Measurements from ENCODE around the gene FGF18. TPM values are rescaled to one million over a fixed set of nuclear protein-coding genes. Genes with fewer than 3 reads are reported as not detected.
A peak's percentile ranks its signal among the peaks of the same experiment; 100 is the strongest.

The FGF18 gene
- total RNA-seq, 1 experiment from 2014 or later = 1.7 TPM

DNA sequence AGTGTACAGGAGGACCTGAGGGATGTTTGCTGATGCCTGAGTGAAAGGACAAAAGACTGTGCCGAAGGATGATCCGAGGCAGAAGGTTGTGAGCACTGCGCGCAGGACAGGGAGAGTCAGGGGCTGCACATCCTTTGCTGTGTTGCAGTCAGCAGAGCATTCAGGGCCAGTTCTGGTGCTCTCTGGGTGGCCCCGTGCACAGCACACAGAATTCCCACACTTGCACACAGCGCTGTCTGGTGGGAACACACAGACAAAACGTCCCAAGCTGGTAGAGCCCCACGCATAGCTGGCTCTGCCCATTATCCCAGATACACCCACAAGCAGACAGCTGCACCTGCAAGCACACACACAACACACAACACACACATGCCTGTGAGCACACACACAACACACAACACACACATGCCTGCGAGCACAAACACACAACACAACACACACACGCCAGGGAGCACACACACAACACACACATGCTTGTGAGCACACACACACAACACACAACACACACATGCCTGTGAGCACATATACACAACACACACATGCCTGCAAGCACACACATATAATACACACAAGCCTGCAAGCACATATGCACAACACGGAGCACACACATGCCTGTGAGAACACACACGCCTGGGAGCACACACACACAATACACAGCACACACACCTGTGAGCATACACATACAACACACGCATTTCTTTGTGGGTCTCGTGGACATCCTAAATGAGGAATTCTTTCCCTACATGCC is 74.4 kb downstream of the FGF18 start:
- Histone ChIP-seq H3K36me3 (ENCODE audit: control insufficient read depth, insufficient read depth, low read length) (no peaks in the 10 kb centered on the region), H3K4me1 (ENCODE audit: control insufficient read depth, insufficient read depth, low read length) (no peaks in the 10 kb centered on the region), H3K4me3 (ENCODE audit: low read depth in 2 of 2, low read length in 2 of 2) (no peak overlapping the region), H3K9me3 (ENCODE audit: control insufficient read depth, insufficient read depth, low read depth, low read length) (no peaks in the 10 kb centered on the region), H3K27me3 (ENCODE audit: control insufficient read depth, insufficient read depth, low read length) (peaks cover 3% of the 10 kb centered on the region; the same call in 1 of the 2 replicates), H3K27ac (ENCODE audit: low read length) (no peak overlapping the region)
- ATAC-seq (no peak), DNase-seq (ENCODE audit: low read depth, low spot score) (no peak)
- CTCF ChIA-PET = no interaction called here
- no peak for TF ChIP-seq POLR2AphosphoS5 (IDR thresholded peaks at IDR 0.05; ENCODE audit: low read depth, low read length)
- TF ChIP-seq, protein P1, sequence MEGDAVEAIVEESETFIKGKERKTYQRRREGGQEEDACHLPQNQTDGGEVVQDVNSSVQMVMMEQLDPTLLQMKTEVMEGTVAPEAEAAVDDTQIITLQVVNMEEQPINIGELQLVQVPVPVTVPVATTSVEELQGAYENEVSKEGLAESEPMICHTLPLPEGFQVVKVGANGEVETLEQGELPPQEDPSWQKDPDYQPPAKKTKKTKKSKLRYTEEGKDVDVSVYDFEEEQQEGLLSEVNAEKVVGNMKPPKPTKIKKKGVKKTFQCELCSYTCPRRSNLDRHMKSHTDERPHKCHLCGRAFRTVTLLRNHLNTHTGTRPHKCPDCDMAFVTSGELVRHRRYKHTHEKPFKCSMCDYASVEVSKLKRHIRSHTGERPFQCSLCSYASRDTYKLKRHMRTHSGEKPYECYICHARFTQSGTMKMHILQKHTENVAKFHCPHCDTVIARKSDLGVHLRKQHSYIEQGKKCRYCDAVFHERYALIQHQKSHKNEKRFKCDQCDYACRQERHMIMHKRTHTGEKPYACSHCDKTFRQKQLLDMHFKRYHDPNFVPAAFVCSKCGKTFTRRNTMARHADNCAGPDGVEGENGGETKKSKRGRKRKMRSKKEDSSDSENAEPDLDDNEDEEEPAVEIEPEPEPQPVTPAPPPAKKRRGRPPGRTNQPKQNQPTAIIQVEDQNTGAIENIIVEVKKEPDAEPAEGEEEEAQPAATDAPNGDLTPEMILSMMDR (IDR thresholded peaks at IDR 0.05) = no peak
- no peak for TF ChIP-seq SIN3A (IDR thresholded peaks at IDR 0.05; ENCODE audit: borderline replicate concordance, insufficient read depth, low read depth, low read length)
- TF ChIP-seq, protein P2, sequence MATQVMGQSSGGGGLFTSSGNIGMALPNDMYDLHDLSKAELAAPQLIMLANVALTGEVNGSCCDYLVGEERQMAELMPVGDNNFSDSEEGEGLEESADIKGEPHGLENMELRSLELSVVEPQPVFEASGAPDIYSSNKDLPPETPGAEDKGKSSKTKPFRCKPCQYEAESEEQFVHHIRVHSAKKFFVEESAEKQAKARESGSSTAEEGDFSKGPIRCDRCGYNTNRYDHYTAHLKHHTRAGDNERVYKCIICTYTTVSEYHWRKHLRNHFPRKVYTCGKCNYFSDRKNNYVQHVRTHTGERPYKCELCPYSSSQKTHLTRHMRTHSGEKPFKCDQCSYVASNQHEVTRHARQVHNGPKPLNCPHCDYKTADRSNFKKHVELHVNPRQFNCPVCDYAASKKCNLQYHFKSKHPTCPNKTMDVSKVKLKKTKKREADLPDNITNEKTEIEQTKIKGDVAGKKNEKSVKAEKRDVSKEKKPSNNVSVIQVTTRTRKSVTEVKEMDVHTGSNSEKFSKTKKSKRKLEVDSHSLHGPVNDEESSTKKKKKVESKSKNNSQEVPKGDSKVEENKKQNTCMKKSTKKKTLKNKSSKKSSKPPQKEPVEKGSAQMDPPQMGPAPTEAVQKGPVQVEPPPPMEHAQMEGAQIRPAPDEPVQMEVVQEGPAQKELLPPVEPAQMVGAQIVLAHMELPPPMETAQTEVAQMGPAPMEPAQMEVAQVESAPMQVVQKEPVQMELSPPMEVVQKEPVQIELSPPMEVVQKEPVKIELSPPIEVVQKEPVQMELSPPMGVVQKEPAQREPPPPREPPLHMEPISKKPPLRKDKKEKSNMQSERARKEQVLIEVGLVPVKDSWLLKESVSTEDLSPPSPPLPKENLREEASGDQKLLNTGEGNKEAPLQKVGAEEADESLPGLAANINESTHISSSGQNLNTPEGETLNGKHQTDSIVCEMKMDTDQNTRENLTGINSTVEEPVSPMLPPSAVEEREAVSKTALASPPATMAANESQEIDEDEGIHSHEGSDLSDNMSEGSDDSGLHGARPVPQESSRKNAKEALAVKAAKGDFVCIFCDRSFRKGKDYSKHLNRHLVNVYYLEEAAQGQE (IDR thresholded peaks at IDR 0.05; ENCODE audit: insufficient read depth in 1 of 2, low read depth in 2 of 2, low read length in 1 of 2) = no peak
- TF ChIP-seq TCF7L2 (IDR thresholded peaks at IDR 0.05; ENCODE audit: low read depth, low read length) = no peak
- BruUV-seq (replicated peaks) = no TSS peak
- in situ Hi-C loops (cut with HindIII; ENCODE audit: low pct_unique_long_range_greater_than_20kb, low sequenced_read_pairs) = no loop called here
- POLR2A ChIA-PET = no interaction called here
- intact Hi-C loops (cut with micrococcal nuclease; ENCODE audit: unreplicated experiment) = no loop called here

DNA sequence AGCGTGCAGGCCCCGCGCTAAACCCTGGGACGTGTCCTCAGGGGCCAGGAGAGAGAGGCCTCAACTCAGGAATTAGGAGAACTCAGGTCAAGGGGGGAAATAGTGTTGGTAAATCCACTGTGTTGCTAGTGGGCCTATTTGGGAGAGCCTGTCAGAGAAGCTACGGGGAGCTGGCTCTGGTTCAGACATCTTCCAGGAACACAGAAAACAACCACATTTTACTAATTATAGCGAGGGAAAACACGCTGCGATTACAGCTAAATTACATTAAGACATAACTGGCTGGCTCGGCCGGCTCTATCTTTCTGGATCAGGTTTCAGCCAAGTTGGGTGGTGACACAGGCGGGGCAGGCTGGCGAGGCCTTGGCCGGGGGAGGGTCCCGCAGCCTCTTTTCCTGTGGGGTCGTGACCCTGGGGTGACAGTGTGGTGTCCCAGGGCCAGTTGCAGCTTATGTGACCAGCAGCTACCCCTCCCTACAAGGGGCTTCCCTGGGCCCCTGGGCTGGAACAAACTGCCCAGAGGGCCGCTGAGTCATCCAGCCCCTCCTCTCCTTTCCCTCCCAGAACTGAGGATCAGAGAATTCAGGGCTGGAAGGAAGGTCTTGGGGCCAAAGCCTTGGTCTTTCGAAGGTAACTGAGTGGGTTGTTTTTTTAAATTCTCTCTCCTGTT is 75.1 kb downstream of the FGF18 start:
- no TSS peak for BruUV-seq (replicated peaks)
- H3K9me3 ChIP-seq (ENCODE audit: control insufficient read depth, insufficient read depth, low read depth, low read length) = no peaks in the 10 kb centered on the region
- in situ Hi-C loops (cut with HindIII; ENCODE audit: low pct_unique_long_range_greater_than_20kb, low sequenced_read_pairs) = no loop called here
- H3K4me1 ChIP-seq (ENCODE audit: control insufficient read depth, insufficient read depth, low read length) = no peaks in the 10 kb centered on the region
- CTCF ChIA-PET = no interaction called here
- no peaks in the 10 kb centered on the region for H3K36me3 ChIP-seq (ENCODE audit: control insufficient read depth, insufficient read depth, low read length)
- no peak overlapping the region for H3K4me3 ChIP-seq (ENCODE audit: low read depth in 2 of 2, low read length in 2 of 2)
- TF ChIP-seq POLR2AphosphoS5 (IDR thresholded peaks at IDR 0.05; ENCODE audit: low read depth, low read length) (no peak), SIN3A (IDR thresholded peaks at IDR 0.05; ENCODE audit: borderline replicate concordance, insufficient read depth, low read depth, low read length) (no peak), TCF7L2 (IDR thresholded peaks at IDR 0.05; ENCODE audit: low read depth, low read length) (no peak)
- TF ChIP-seq, protein P1 (IDR thresholded peaks at IDR 0.05) = no peak
- TF ChIP-seq, protein P2 (IDR thresholded peaks at IDR 0.05; ENCODE audit: insufficient read depth in 1 of 2, low read depth in 2 of 2, low read length in 1 of 2) = no peak
- DNase-seq (ENCODE audit: low read depth, low spot score) = no peak
- H3K27me3 ChIP-seq (ENCODE audit: control insufficient read depth, insufficient read depth, low read length) = peaks cover 3% of the 10 kb centered on the region; the same call in 1 of the 2 replicates
- ATAC-seq = peak; percentile 50; the same call in 1 of the 2 replicates
- POLR2A ChIA-PET = no interaction called here
- intact Hi-C loops (cut with micrococcal nuclease; ENCODE audit: unreplicated experiment) = no loop called here
- H3K27ac ChIP-seq (ENCODE audit: low read length) = no peak overlapping the region

Measured in Panc1 (cell line).